ENCODE measurements around the gene SAG. TPM values are rescaled to one million over a fixed set of nuclear protein-coding genes. Genes with fewer than 3 reads are reported as not detected.

SAG gene
- 14.7 TPM for total RNA-seq (ENCODE audit: insufficient read depth, low replicate concordance)

- DNase-seq (ENCODE audit: low spot score), result no peak
Measured at GRCh38 chr2:233307565-233307964, at the start of gene SAG. SAG (plus strand) TSS chr2:233307816; CDS start chr2:233309190, 1,374 bp downstream.

GRCh38 chr2:233258211-233258610 is 49.4 kb upstream of the SAG start:
- no peak for DNase-seq (ENCODE audit: low spot score)

- no peak for DNase-seq (ENCODE audit: low spot score)
Measured at GRCh38 chr2:233259730-233260129, 47.9 kb upstream of the SAG start.

DNA sequence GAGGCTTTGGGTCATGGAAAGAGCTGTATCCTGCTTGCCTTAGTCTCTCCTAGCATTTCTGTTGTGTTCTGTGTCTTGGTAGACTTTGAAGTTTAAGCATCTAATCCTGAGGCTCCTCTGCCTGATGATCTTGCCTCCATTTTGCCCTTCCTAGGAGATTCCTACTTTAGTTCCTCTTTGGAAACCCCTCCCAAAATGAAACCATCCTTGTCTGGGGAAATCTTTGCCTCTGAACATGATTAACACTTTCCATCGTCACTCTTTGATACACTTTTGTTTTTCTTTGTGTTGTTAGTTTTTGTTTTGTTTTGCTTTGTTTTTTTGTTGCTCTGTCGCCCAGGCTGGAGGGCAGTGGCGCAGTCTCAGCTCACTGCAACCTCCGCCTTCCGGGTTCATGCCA is 47.0 kb upstream of the SAG start:
- no peak for DNase-seq (ENCODE audit: low spot score)

GRCh38 chr2:233261819-233262555 is 45.6 kb upstream of the SAG start:
- DNase-seq (ENCODE audit: low spot score), result no peak

DNA sequence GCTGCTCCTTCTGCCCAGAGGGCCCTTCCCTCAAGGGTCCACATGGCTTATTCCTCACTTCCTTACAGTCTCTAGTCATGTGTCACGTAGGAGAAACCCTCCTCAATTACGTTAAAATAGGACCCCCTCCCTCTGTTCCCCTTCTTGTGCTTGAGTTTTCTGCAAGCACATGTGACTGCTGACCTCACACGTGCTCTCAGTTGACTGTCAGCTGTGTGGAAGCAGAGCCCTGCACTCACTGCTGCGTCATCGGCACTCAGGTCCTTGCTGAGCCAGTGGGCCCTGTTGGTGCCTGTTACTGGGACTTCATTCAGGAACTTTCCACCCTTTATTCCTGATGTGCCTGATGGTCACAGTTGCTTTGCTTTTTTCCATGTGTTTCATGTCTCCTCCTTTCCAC is 45.1 kb upstream of the SAG start:
- DNase-seq (ENCODE audit: low spot score), result no peak

DNA sequence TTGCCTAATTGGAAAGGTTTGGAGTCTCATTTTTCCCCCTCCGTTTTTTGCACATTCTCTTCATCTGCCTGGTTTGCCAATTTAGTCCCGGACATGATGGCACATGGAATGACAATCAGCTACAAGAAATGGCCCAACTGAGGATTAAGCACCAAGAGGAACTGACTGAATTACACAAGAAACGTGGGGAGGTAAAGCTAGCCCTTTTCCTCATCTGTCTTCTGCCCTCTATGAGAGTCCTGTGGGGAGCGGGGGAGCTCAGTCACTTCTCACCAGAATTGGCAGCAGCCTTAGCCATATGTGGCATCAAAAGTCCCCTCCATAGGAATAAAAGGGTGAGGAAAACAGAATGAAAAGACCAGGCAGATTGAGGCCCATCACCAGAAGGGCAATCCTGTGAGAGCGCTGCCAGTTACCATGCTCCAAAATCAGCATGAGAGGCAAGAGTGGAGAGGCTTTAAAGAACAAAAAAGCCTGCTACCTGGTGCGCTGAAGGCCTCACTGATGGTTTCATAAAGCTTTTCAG is 44.5 kb upstream of the SAG start:
- DNase-seq (ENCODE audit: low spot score), result no peak

- DNase-seq (ENCODE audit: low spot score), result no peak
Measured at GRCh38 chr2:233264667-233265066, 42.9 kb upstream of the SAG start.

GRCh38 chr2:233265899-233266431 is 41.7 kb upstream of the SAG start:
- DNase-seq (ENCODE audit: low spot score), result no peak

- no peak for DNase-seq (ENCODE audit: low spot score)
Measured at GRCh38 chr2:233266481-233266880, 41.1 kb upstream of the SAG start.

- DNase-seq (ENCODE audit: low spot score), result no peak
Measured at GRCh38 chr2:233267516-233268245, 39.9 kb upstream of the SAG start.

DNA sequence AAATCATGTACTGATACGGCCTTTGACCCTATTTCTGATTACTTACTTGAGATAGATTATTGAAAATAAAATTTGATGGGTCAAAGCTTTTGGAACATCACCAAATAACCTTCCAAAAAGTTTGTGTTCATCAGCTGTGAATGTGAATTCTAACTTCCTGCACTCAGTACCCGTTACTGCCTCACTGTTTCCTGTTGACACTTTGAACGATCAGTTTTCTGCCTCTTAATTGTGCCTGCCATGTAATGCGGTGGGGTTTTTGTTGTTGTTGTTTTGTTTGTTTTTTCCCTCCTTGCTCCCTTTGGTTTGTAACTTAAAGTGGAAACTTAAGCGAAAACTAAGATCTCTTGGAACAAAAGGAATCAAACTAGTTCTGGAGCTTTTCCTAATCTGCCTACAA is 37.2 kb upstream of the SAG start:
- DNase-seq (ENCODE audit: low spot score), result no peak

DNA sequence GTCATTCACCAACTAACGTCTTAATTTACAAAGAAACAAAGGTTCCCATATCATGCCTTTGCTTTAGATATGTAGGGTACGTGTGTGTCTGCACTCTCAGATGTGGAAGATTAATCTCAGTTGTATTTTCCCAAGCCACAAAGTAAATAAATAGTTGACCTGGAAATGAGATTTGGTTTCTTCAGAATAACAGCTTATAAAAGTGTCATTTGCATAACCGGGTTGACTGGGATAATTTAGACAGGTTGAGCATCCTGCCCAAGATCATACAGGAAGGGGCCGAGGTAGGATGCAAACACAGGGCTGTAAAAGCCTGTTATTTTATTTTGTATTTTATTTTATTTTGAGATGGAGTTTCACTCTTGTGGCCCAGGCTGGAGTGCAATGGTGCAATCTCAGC is 36.7 kb upstream of the SAG start:
- no peak for DNase-seq (ENCODE audit: low spot score)

DNA sequence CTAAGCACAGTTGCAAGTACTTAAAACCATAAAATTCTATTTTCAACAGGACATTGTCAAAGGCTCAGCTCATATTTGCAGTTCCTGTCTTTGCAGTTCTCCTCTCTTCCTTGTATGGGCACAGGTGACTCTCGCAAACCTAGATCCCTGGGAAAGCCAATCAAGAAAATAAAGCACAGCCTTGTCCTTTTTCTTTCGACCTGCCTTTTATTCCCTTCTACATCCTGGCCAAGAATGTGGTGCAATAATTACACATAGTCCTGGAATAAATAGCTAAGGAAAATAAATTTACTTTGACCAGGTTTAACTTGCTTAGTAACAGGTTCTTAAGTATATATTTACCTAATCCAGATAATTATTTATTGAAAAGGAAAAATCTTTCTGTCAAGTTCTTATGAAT is 35.9 kb upstream of the SAG start:
- DNase-seq (ENCODE audit: low spot score), result no peak

DNA sequence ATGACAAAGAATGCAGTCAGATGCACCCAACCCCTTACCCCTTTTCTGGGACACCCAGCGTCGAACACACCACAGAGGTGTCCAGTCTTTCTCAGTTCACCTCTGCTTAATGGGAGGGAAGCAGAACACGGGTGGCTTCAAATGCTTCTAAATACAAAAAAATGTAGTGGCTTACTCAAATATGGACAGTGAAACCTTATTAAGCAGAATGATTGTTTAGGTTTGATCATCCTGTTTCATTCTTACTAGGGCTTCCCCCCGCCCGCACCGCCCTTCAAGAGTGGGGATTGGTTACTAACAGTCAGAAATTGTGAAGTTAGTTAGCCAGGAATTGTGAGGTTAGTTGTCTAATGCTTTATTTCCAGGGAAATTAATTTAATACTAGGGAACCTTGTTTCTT is 34.5 kb upstream of the SAG start:
- no peak for DNase-seq (ENCODE audit: low spot score)

- no peak for DNase-seq (ENCODE audit: low spot score)
Measured at GRCh38 chr2:233275223-233275622, 32.4 kb upstream of the SAG start.

DNA sequence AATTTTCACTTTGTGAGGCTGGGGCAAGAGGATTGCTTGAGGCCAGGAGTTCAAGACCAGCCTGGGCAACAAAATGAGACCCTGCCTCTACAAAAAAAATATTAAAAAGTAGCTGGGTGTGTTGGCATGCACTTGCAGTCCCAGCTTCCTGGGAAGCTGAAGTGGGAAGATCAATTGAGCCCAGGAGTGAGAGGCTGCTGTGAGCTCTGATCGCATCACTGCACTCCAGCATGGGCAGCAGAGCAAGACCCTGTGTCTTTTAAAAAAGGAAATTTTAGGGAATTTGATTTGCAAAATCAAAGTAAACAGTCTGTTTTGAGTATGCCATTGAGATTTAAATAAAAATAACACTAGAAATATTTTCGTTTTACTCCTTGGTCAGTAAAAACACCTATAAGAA is 28.7 kb upstream of the SAG start:
- DNase-seq (ENCODE audit: low spot score), result no peak

DNA sequence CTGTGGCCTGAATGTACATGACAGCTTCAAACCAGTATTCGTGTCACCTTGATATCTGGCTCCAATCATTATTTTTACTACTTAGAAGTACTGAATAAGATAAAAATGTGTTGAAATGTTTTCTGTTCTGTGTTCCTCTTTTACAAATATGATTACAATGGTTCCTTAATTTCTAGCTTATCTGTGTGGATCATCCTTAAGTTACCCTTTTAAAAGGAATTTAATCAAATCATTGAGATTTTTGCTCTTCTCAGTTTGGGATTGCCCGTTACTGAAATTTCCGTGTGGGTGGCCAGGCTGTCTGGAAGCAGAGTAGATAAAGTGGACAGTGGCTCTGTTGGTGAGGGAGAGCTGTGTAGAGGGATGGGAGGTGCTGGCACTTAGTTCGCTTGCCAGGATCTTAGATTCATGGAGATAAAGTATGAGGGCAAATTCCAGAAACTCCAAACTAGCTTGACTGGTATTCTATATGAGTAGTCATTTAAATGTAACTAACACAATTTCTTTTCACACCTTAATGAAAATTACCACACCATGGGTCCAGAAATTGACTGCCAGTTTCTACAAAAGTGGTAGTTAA is 27.4 kb upstream of the SAG start:
- no peak for DNase-seq (ENCODE audit: low spot score)

GRCh38 chr2:233281553-233281952 is 26.1 kb upstream of the SAG start:
- DNase-seq (ENCODE audit: low spot score), result no peak

GRCh38 chr2:233281992-233282603 is 25.5 kb upstream of the SAG start:
- no peak for DNase-seq (ENCODE audit: low spot score)

DNA sequence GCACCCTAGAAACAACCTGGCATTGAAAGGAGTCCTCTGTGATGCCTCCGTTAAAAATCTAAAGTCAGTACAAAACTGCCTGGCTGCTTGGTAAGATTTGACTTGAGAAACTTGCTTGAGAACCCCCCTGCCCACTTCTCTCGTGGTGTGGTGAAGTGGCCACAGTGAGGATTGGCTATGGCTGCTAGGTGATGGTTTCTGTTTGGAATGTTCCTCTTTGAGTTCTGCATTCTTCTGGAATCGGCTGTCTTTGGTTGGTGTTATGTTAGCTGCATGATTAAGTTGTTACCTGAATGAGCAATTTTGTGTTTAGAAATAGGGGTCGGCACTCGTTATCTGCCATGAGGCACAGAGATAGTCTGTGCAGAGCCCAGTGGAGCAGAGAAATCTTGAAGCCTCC is 21.7 kb upstream of the SAG start:
- no peak for DNase-seq (ENCODE audit: low spot score)

- DNase-seq (ENCODE audit: low spot score), result no peak
Measured at GRCh38 chr2:233287871-233288270, 19.7 kb upstream of the SAG start.
